HG03280 (cell line): Measurements from ENCODE around the gene RER1.

Source experiments
- ATAC-seq: cut with Tn5 transposase; IDR thresholded peaks from one replicate; pipeline ENCODE4 v1.9.1; 2021; ENCODE audit warnings: mild to moderate bottlenecking, moderate library complexity; ENCODE audit not compliant: unreplicated experiment

RER1 gene

DNA sequence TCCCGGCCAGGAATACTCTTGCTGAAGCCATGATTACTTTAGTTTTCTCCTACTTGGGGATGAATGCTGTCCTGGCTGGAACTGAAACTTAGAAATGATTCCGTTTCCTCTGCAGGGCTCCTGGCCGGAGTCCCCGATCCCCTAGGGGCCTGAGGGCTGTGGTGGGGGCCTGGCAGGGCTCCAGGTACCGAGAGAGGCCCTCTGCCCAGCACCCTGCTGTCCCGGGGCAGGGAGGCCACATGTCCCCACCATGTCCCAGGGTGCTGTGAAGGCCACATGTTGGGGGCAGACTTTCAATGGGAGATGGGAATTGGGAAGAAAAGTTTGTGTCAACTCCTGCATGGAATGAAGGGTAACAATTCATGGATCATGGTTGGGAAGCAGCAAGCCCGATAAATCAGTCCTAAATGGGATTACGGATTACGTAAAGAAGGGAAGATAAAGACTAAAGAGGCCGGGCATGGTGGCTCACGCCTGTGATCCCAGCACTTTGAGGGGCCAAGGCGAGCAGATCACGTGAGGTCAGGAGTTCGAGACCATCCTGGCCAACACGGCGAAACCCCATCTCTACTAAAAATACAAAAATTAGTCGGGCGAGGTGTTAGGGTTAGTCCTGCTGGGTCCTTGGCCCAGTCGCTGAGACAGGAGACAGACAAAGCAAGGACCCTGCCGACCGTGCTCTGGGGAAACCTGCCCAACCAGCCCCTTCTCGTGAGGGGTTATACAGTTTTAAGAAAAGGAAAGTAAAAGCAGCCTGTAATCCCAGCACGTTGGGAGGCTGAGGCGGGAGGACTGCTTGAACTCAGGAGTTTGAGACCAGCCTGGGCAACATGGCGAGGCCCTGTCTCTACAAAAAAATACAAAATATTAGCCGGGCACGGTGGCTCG lies 37.8 kb upstream of the RER1 start:
- ATAC-seq = no peak

DNA sequence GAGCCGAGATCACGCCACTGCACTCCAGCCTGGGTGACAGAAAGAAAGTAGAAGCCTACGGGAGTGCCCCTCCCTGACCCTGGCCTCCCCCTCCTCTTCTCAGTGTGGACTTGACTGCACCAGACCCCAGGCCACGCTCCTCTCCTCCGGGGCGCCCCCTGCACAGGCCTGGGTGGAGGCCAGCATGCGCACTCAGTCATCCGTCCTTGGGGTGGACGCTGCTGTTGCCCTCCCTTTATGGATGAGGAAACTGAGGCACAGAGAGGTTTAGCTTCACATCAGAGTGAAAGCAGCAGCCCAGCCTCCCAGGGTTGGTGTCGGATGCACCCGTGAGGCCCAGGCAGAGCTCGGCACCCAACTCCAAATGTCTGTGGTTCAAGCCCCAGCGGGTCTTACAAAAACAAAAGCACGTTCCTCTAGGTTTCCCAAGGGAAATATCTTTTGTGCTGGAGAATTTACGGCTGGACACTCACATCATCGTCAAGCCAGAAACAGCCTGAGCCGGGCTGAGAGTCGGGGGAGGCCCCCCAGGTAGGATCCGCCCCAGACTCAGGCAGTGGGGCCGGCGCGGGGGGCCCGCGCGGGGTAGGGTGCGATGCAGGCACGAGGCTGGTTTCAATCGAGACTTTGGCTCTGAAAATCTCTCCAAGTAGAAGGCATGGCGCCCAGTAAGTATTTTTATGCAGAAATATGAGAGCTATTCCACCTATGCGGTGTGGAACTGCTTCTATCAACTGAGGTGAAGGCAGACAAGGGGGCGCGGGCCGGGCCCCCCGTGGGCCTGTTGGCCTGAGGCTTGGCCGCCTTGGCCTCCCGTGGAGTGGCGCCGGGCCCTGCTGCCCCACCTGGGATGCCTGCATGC lies 36.9 kb upstream of the RER1 start:
- ATAC-seq = no peak

DNA sequence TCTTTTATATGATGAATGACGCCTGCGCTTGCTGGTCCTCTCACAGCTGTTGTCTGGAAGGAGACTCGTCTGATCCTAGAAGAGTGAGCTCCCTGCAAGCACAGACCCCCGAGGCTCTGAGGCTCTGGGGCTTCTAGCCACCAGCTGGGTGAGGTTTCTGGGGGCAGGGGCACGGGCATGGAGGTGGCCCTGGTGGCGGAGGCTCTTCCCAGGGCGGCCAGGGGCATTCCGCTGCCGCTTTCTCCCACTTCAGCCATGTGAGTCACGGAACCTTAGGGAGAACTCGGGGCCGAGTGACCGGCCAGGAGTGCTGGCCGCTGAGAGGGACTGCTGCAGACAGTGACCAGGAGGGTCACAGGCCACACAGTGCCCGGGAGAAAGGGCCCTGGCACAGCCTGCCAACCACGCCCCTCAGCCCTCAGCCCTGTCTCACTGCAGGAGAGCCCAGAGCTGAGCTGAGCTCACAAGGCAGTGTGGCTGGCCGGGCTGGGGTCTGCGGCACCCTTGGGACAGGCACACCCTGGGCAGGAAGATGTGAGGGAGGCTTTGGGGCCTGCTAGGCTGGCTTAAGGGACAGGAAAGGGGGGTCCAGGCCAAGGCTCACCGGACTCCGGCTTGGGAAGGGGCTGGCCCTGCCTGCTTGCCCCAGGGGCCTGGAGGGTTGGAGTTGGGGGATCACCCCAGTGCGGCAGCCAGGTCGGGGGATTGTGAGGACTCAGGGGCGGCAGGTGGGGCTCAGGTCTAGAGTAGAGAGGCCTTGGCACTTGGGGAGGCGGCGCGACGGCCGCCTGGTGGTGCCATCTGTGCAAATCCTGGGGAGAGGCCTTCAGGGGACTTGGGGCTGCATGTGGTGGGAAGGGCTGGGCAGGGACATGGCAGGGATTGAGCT lies 36.0 kb upstream of the RER1 start:
- ATAC-seq = no peak

DNA sequence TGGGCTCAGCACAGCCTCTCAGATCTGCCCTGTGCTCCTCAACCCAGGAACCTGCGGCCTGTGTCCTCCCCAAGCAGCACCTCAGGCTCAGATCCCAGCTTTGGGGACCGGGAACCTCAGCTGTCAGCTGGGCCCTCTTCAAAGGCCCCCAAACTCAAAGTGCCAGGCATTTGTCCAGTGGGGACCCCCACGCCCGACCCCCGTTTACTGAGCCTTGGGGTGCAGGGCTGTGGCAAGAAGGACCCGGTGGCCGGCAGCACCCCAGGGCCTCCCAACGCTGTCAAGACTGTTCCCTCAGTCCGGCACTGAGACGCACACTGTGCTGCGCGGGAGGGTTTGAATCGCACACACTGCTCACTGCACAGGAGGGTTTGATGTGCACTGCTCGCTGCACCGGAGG lies 35.2 kb upstream of the RER1 start:
- ATAC-seq = no peak

DNA sequence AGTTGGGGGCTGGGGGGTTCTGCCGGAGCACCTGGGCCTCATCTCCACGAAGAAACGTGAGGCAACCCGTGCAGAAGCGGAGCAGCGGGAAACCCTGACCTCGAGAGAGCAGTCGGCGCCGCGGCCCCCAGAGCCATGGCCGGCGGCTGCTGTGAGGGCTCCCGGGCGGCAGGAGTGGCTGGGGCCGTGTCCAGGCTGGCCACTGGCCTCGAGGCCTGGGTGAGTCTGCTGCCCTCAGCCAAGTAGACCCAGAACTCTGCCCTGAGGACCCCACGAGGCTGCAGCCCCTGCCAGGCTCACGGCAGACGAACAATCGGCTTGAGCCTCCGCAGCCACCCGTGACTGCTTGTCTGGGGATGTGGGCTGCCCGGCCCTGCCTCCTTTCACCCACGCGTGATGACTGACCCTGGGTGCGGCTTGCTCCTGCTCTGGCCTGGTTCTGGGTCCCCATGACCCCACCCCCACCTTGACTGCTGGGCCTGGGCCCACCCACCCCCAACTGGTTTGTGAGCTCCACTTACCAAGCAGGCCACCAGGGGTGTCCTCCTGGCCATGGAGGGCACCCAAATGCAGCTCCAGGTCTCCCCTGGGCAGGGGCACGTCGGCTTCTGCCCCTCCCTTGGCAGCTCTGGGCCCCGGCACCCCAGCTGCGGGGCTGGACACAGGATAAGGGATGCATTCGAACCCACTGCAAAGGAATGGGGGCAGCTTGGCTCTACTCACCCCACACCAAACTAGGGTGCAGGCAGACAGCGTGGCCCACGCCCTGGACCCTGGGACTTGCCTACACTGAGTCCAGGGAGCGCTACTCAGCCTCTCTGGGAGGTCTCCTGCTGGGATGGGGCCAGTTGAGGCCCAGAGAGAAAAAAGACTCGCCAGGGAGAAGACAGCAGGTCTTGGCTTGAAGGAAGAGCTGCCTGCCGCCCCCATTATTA lies 34.5 kb upstream of the RER1 start:
- ATAC-seq = no peak

DNA sequence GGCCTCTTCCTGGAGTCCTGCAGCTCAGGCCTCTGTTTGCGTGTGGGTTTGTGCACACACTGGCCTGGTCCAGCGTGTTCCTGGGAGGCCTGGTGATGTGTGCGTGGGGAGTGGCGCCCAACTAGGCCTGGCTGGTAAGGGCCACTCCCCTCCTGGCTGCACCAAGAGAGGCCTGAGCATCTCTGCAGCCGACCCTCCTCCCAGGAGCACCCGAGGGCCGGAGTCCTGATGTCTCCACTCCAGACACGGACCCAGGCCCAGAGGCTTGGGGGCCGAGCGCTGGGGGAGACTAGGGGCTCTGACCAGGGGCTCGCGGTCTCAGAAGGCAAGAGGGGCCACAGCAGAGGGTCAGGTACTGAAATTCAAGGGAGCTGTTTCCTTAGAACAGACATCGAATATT lies 33.6 kb upstream of the RER1 start:
- no peak for ATAC-seq

DNA sequence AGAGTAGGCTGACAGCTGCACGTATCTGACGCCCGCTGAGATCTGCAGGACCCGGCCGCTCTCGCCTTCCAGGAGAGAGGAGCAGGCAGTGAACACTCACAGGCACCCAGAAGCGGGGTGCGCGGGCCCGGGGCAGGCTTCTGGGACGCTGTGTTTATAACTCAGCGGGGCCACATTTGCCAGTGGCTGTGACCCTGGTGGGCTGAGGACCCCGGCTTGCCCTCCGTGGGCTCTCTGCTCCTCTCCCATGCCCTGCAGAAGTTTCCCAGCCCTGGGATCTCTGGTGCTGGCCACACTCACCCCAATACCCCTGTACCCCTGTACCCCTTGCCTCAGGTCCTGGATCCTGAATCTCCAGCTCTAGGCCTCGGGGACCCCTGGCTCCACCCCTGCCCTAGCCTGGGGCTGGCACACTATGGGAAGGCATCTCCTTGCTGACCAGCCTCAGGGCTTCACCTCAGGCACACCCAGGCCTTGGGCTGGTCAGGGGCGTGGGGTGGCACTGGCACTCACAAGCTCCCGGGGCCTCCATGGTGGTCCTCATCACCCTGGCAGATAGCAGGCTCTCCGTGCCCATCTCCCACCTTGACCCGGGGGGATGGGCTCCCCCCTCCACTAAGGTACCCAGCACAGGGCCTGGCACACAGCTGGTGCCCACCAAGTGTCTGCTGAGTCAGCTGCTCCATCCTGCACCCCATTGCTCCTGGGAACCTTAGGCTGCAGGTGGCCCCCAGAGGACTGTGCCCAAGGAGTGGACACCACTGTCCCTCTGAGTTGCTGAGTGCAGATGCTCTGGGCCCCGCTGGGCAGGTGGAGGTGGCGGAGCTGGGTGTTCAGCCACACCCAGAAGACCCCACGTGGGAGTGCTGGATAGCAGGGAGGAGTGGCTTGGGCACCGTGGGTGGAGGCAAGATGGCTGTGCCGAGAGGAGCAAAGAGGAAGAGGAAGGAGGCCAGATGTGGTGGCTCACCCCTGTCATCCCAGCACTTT lies 32.7 kb upstream of the RER1 start:
- no peak for ATAC-seq

DNA sequence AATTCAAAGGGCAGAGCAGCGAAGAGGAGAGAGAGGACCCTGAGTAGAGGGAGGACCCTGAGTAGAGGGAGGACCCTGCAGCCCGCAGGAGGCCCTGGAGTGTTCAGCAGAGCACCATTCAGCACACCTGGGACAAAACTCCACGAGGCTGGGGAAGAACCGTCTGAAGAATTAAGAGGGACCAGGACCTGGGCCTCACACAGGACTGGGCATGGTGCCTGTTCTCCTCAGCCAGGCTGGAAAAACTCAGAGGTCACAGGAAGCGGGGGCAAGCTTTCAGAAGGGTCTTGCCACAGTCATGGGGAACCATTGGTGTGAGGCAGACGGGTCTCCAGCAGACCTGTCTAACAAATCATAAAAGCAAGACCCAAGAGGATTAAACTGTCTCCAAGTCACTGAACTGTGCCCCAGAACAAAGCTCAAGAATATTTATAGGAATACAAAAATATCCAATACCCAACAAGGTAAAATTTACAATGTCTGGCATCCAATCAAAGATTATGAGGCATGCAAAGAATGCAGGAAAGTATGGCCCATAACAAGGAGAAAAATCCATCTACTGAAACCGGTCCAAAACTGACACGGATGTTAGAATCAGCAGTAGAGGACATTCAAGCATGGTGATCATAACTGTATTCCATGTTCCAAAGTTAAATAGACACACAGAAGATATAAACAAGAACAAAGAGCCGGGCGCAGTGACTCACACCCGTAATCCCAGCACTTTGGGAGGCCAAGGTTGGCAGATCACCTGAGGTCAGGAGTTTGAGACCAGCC lies 30.9 kb upstream of the RER1 start:
- no peak for ATAC-seq

DNA sequence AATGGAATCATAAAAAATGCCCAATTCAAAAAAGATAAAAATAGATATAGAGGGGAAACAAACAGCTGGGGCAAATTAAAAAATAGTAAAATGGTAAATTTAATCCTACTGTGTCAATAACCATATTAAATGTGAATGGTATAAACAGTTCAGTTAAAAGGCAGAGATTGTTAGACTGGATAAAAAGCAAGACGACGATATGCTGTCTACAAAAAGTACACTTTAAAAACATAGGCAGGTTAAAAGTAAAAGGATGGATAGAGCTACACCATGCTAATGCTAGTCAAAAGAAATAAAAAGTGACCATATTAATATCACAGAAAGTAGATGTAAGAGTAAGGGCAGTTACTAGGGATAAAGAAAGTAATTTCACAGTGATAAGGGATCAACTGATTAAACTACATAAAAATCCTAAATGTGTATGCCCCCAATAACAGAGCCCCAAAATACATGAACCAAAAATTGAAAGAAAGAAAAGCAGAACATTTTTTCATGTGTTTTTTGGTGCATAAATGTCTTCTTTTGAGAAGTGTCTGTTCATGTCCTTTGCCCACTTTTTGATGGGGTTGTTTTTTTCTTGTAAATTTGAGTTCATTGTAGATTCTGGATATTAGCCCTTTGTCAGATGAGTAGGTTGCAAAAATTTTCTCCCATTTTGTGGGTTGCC lies 27.7 kb upstream of the RER1 start:
- ATAC-seq = no peak

DNA sequence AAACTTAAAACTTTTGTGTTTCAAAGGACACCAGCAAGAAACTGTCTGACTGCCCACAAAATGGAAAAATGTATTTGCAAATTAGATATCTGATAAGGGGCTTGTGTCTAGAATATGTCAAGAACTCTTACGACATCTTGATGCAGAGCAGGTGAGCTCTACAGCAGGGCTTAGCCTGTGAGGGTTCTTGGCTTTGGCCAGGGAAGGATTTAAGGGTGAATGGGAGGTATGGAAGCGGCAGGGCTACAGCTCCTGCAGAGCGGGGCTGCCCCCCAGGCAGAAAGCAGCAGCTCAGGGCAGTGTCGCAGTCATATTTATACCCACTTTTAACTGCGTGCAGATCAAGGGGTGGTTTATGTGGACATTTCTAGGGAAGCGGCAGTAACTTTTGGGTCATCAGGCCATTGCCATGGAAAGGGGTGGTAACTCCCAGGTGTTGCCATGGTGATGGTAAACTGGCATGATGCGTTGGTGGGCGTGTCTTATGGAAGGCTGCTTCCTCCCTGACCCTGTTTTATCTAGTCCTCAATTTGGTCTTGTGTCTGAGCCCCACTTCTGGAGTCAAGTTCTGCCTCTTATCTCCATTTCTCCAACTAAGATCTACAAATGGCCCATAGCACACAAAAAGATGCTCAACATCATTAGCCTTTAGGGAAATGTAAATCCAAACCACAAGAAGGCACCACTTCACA lies 23.4 kb upstream of the RER1 start:
- no peak for ATAC-seq

DNA sequence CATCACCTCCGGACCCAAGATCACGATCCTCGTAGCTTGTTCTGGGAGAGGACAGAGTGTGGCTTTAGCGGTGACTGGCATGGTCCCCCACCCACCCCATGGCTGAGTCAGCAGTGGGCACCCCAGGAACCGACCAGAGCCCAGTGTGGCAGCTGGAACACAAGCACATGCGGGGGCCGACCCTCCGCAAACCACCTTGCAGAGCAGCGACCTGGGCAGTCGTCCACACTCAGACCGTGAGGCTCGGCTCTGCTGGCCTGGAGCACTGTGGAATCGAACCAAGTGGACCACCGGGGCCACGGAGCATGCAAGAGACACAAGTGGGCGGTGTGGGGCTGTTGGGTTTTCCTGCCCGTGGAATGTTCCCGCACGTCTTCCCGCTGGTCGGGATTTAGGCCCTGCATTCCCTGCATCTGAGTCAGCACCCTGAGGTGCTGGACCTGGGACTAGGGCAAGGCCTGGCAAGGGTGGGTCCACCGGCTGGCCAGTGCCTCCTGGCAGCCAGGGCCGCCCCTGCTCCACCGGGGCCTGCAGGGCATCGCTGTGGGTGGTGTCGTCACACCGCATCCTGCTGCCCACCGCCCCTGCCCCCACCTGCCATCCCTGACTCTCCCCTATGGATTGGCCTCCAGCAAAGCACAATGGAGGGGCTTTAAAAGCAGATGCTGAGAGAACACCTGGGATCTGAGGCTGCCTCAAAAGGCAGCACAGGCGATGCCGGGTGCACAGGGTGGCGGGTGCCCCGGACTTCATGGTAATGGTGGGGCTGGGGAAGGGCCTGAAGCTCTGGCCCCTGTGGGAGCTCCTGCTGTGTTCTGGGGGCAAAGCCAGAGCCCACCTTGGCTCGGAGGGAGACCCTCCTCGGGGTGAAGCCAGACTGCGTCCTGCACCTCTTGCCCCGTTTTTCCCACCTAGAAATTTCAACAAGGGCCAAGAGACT lies 18.8 kb upstream of the RER1 start:
- ATAC-seq = no peak

DNA sequence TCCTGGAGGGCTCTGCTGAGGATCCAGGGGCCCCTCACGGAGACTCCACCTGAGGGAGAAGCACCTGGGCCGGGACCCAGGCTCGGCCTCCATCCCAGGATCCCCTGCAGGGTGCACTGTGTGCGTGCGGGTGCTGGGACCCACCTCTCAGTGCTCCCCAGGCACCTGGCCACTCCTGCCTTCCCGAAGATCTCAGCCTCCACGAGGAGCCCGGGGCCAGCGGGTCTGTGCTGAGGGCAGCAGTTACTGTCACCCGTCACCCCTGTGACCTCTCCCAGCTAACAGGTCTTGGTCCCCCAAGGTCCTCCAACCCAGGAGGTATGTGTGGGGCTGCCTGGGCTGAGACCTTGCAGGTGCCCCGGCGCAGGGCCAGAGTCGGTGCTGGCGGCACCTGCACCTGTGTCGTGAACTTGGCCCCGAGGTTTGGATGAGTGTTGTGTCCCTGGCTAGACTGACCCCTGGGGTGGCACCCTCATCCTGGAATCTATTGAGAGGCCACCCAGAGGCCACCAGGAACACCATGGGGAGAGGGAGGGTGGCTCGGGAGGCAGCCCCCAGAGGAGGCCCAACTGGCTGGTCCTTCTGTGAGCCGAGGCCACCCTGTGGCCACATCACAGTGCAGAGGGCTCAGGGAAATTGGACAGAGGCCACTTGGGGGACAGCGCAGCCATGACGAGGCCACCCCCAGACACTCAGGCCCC lies 17.9 kb upstream of the RER1 start:
- ATAC-seq = no peak

DNA sequence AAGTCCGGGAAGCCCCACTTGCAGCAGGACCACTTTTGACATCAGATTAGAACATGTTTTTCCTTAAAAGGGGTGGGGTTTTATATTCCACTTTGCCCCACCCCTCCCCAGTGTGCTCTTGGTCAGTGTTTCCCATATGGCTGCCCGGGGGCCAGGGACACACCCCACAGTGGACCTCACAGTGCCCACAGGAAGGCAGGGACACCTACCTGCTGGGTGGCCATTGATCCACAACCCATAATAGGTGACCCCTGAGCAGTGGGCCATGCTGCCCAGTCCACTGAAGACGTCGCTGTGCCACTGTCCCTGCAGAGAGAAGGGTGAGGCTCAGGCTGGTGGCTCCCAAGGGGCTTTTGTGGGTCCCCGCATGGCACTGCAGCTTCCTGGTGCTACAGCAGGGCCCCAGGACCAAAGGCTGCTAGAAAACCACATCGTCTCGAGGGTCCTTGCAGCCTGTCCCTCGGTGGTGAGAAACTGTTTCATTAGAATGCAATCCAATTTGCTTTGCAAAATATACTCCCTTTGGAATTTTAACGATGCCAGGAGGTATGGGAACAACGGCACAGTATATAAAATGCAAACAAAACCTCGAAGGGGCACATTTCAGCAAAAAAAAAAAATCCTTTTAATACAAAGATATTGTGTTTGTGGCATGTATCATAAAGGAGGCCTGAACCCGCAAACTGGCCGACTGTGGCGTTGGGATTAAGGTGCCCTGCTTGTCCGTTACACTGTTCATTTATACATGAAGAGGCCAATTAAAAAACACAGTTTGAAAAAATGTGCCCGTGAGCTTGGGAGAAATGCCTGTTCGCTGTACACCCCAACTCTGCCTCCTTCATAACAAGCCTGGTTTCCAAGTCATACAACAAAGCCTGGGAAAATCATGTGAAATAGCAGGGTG lies 17.1 kb upstream of the RER1 start:
- no peak for ATAC-seq

DNA sequence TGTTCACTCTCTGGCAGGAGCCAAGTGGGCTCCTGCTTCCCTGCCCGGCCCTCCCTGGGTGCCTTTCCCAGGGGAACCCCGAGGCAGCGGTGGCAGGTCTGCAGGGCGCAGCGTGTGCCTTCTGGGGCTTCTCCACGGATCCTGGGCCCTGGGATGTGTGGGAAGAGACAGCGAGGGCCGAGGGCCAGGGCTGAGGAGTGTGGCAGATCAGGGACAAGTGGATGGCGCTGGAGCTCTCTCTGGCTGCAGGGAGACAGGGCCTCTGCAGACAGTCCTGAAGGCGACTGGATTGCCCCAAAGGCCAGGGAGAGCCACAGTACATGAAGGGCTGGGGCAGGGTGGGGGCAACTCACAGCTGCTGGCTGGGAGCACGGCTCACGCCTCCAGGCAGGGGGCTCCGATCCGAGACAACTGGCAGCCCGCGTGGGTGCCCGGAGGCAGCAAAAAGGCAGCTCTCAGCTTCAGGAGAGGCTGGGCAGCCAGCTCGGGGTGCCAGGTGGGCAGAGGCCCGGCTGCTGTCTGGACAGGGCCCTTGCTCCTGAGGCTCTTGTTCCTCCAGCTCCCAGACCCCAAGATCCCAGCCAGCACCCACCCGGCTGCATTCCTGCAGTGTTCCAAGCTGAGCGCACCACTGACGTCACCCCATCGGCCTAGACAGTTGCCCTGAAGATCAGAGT lies 16.3 kb upstream of the RER1 start:
- ATAC-seq = no peak
